SK-N-SH treated with all-trans-retinoic acid at 6 μM for 48 hours (cell line): ENCODE measurements around the gene ALG14.

Source experiments
- ZNF565 ChIP-seq: fragments of 450-650 bp; formaldehyde crosslinking; conservative IDR thresholded peaks from 2 replicates; pipeline ENCODE4 v1.5.0; 2020; ENCODE audit warnings: low read depth, mild to moderate bottlenecking, moderate library complexity
- TF ChIP-seq, protein P1 (sequence below): fragments of 250-450 bp; sonication (Bioruptor Pico); IDR thresholded peaks from 2 replicates; pipeline ENCODE4 v1.8.0; 2020; ENCODE audit warnings: mild to moderate bottlenecking, moderate library complexity, borderline replicate concordance

GRCh38 chr1:94986783-94987182, 86.0 kb downstream of the ALG14 start:
- no peak for TF ChIP-seq ZNF565
- TF ChIP-seq, protein P1, sequence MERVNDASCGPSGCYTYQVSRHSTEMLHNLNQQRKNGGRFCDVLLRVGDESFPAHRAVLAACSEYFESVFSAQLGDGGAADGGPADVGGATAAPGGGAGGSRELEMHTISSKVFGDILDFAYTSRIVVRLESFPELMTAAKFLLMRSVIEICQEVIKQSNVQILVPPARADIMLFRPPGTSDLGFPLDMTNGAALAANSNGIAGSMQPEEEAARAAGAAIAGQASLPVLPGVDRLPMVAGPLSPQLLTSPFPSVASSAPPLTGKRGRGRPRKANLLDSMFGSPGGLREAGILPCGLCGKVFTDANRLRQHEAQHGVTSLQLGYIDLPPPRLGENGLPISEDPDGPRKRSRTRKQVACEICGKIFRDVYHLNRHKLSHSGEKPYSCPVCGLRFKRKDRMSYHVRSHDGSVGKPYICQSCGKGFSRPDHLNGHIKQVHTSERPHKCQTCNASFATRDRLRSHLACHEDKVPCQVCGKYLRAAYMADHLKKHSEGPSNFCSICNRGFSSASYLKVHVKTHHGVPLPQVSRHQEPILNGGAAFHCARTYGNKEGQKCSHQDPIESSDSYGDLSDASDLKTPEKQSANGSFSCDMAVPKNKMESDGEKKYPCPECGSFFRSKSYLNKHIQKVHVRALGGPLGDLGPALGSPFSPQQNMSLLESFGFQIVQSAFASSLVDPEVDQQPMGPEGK (CRISPR knock-in tag): no peak
